Glutamatergic neuron (in vitro differentiated cells): ENCODE data around the gene USP35. TPM values are rescaled to one million over a fixed set of nuclear protein-coding genes. Genes with fewer than 3 reads are reported as not detected.

Experiments used
- DNase-seq: peaks from one replicate; pipeline ENCODE4 v3.0.0; 2022
- H3K27ac Mint-ChIP-seq: one replicate; pipeline ENCODE4 v1.8.0; 2020; ENCODE audit warnings: mild to moderate bottlenecking, mixed read lengths, inconsistent platforms; ENCODE audit not compliant: unreplicated experiment
- H3K27me3 Mint-ChIP-seq: one replicate; pipeline ENCODE4 v1.8.0; 2020; ENCODE audit warnings: mild to moderate bottlenecking, moderate library complexity, mixed read lengths, inconsistent platforms; ENCODE audit not compliant: unreplicated experiment
- H3K36me3 Mint-ChIP-seq: one replicate; pipeline ENCODE4 v1.8.0; 2020; ENCODE audit warnings: mild to moderate bottlenecking, mixed read lengths, inconsistent platforms; ENCODE audit not compliant: unreplicated experiment
- H3K4me1 Mint-ChIP-seq: one replicate; pipeline ENCODE4 v1.8.0; 2020; ENCODE audit warnings: mild to moderate bottlenecking, low read depth, mixed read lengths, inconsistent platforms; ENCODE audit not compliant: unreplicated experiment
- H3K4me3 Mint-ChIP-seq: one replicate; pipeline ENCODE4 v1.8.0; 2020; ENCODE audit warnings: mild to moderate bottlenecking, mixed read lengths, inconsistent platforms; ENCODE audit not compliant: unreplicated experiment
- H3K9me3 Mint-ChIP-seq: one replicate; pipeline ENCODE4 v1.8.0; 2020; ENCODE audit warnings: mild to moderate bottlenecking, moderate library complexity, mixed read lengths, inconsistent platforms; ENCODE audit not compliant: unreplicated experiment
- total RNA-seq: library from RNA; stranded (reverse); fragmentation: NEBNext Ultra II Directional; extraction: Animal tissue kit (Norgen Biotek cat#: 25700); gene quantifications from one replicate; pipeline ENCODE4 v1.2.1, GENCODE V29; 2021; ENCODE audit not compliant: unreplicated experiment
- TF ChIP-seq, protein P1 (sequence below): fragments of 200-600 bp; sonication (generic); IDR thresholded peaks from one replicate; pipeline ENCODE4 v1.5.0; 2021; ENCODE audit not compliant: partially characterized antibody, unreplicated experiment

USP35 gene
- total RNA-seq, 1 donor from 2014 or later: 34.2 TPM

DNA sequence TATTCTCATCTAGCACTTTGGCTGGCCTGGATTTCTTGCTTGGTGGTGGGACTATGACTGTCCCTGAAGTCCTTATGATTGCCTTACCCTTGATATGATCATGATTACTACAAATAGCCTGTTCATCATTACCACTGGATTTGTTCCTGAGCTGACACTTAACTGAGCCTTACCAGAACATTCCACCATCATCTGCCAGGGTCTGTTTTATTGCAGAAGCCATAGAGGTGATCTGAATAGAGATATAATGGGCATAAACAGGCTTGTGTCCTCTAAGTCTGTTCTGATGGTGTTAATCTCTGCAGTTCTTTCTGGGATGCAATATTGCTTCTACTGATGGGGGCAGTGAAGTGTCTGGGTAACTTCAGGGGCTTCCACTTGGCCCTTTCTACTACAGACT, 36.9 kb upstream of the USP35 start:
- DNase-seq: no peak
- H3K27me3 Mint-ChIP-seq: no peaks in the 10 kb centered on the region
- TF ChIP-seq, protein P1, sequence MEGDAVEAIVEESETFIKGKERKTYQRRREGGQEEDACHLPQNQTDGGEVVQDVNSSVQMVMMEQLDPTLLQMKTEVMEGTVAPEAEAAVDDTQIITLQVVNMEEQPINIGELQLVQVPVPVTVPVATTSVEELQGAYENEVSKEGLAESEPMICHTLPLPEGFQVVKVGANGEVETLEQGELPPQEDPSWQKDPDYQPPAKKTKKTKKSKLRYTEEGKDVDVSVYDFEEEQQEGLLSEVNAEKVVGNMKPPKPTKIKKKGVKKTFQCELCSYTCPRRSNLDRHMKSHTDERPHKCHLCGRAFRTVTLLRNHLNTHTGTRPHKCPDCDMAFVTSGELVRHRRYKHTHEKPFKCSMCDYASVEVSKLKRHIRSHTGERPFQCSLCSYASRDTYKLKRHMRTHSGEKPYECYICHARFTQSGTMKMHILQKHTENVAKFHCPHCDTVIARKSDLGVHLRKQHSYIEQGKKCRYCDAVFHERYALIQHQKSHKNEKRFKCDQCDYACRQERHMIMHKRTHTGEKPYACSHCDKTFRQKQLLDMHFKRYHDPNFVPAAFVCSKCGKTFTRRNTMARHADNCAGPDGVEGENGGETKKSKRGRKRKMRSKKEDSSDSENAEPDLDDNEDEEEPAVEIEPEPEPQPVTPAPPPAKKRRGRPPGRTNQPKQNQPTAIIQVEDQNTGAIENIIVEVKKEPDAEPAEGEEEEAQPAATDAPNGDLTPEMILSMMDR: no peak
- no peaks in the 10 kb centered on the region for H3K9me3 Mint-ChIP-seq
- H3K4me1 Mint-ChIP-seq: peaks cover 8% of the 10 kb centered on the region
- H3K4me3 Mint-ChIP-seq: no peak overlapping the region
- H3K27ac Mint-ChIP-seq: no peak overlapping the region
- H3K36me3 Mint-ChIP-seq: no peaks in the 10 kb centered on the region

DNA sequence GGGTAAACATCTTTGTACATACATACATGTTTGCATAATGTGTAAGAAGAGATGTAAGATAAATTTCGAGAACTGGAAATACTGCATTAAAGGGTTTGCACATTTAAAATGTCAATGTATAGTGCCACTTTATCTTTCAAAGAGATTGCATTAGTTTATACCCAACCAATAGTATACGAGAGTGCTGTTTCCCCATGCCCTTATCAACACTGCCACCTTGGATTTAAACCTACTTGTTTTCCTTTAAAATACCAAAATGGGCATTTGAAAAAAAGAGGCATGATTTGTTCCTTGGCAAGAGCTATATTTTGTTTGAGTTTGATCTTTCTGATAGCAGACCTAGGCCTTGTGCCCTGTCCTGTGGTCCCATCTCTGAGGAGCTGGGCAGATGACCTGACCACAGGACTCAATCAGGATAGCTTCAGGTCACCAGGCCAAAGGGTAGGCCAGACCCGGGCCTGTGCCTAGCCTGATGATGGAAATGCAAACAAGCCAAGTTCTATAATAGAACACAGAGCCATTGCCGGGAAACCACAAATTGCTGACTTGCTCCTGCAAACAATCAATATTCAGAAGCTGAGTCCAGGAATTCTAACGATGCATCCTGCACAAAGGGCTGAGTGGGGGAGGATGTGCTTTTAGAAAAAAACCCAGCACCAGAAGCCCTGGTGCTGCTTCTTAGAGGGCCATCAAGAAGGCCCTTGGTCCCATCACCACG, 32.4 kb upstream of the USP35 start:
- Mint-ChIP-seq H3K36me3 (no peaks in the 10 kb centered on the region), H3K9me3 (no peaks in the 10 kb centered on the region), H3K27ac (no peak overlapping the region), H3K4me1 (peaks cover 3% of the 10 kb centered on the region), H3K27me3 (no peaks in the 10 kb centered on the region), H3K4me3 (no peak overlapping the region)
- DNase-seq: no peak
- TF ChIP-seq, protein P1: no peak

DNA sequence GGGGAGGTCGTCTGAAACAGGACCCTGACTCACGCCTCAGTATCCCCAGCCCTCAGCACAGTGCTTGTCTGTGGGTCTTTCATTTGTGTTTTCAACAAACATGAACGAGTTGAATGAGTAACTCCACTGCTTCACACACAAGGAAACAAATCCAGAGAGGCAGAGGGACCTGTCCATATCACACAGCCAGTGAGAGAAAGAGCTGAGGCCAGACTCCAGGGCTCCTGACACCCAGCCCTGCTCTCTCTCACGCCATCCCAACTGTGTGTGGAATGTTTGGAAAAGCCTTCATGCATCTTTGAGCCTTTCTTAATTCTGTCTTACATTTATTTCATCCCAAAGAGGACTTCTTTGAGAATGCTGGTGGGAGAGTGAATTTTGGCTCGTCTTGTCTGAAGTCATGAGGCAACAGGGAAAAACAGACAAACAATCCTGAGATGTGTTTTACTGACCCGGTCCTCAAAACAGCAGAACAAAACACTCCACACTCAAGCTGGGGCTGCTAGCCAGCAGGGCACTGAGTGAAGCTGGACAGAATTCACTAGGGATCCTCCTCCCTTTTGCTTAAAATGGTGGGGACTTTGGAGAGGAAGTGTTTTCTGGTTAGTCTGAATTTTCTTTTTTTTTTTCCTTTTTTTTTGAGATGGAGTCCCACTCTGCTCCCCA, 29.6 kb upstream of the USP35 start:
- H3K36me3 Mint-ChIP-seq: no peaks in the 10 kb centered on the region

DNA sequence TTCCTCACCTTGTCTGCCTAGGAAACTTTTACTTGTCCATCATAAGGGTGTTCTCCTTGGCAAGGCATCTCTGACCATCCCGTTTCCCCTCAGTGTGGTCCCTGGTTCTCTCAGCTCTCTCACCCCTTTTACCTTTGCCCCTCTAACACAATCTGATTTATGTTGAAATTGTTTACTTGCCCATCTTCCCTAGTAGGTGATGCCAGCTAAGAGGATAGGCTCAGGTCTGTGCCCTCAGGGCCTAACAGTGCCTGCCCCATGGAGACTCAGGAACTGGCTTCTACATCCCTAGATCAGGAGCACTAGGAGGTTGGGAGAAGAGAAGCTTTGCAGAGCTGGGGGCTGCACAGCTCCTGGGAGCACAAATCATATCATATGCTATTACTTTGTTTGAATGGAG, 28.2 kb upstream of the USP35 start:
- H3K9me3 Mint-ChIP-seq: no peaks in the 10 kb centered on the region
- H3K27me3 Mint-ChIP-seq: no peaks in the 10 kb centered on the region
- no peaks in the 10 kb centered on the region for H3K36me3 Mint-ChIP-seq
- no peak overlapping the region for H3K27ac Mint-ChIP-seq
- TF ChIP-seq, protein P1: no peak
- peaks cover 3% of the 10 kb centered on the region for H3K4me1 Mint-ChIP-seq
- no peak for DNase-seq
- H3K4me3 Mint-ChIP-seq: no peak overlapping the region

More for the DNA sequence above, 29.6 kb upstream of the USP35 start:
- H3K4me1 Mint-ChIP-seq: peaks cover 3% of the 10 kb centered on the region
- no peak overlapping the region for H3K4me3 Mint-ChIP-seq
- TF ChIP-seq, protein P1: no peak
- DNase-seq: no peak
- H3K27ac Mint-ChIP-seq: no peak overlapping the region
- no peaks in the 10 kb centered on the region for H3K9me3 Mint-ChIP-seq
- no peaks in the 10 kb centered on the region for H3K27me3 Mint-ChIP-seq

DNA sequence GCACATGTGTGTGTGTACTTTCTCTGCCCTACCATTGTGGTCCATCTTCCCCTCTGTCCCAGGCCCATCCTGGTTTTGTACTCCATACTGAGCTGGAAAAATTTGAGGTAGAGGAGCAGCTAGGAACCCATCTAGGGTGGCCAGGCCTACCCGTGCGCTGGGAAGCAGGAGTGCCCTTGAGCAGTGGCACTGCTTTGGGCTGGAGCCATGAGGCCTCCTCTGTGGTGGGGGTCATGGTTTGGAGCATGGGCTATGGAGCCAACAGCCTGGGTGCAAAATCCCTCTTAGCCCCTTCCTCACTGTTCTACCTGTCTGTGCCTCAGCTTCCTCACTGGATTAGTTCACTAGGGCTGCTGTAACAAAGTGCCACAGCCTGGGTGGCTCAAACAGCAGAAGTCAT, 27.4 kb upstream of the USP35 start:
- TF ChIP-seq, protein P1: no peak
- H3K27me3 Mint-ChIP-seq: no peaks in the 10 kb centered on the region
- H3K4me3 Mint-ChIP-seq: no peak overlapping the region
- no peak for DNase-seq
- H3K4me1 Mint-ChIP-seq: peaks cover 2% of the 10 kb centered on the region
- H3K9me3 Mint-ChIP-seq: no peaks in the 10 kb centered on the region
- no peak overlapping the region for H3K27ac Mint-ChIP-seq
- H3K36me3 Mint-ChIP-seq: no peaks in the 10 kb centered on the region
